ENCODE data around the gene BORCS6.

BORCS6 gene

DNA sequence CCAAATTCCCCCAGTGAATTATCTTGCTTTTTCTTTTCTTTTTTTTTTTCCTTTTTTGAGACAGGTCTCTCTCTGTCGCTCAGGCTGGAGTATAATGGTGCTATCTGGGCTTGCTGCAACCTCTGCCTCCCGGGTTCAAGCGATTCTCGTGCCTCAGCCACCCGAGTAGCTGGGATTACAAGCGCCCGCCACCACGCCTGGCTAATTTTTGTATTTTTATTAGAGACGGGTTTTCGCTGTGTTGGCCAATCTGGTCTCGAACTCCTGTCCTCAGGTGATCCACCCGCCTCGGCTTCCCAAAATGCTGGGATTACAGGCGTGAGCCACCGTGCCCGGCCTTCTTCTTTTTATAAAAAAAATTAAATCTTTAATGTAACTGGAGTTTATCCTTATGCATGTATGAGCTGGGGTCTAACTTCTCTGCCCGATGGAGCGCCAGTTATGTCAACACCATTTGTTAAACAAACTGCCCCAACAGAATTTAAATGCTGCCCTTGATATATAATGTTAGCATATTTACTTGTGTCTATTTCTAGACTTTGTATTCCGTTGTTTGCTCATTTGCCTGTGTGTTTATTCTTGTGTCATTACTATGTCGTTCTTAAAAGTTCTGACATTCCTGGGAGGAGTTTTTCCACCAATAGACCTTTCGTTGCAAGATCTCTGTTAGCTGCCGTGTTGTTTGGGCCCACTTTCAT is 20.9 kb upstream of the BORCS6 start:
- no peak for DNase-seq

DNA sequence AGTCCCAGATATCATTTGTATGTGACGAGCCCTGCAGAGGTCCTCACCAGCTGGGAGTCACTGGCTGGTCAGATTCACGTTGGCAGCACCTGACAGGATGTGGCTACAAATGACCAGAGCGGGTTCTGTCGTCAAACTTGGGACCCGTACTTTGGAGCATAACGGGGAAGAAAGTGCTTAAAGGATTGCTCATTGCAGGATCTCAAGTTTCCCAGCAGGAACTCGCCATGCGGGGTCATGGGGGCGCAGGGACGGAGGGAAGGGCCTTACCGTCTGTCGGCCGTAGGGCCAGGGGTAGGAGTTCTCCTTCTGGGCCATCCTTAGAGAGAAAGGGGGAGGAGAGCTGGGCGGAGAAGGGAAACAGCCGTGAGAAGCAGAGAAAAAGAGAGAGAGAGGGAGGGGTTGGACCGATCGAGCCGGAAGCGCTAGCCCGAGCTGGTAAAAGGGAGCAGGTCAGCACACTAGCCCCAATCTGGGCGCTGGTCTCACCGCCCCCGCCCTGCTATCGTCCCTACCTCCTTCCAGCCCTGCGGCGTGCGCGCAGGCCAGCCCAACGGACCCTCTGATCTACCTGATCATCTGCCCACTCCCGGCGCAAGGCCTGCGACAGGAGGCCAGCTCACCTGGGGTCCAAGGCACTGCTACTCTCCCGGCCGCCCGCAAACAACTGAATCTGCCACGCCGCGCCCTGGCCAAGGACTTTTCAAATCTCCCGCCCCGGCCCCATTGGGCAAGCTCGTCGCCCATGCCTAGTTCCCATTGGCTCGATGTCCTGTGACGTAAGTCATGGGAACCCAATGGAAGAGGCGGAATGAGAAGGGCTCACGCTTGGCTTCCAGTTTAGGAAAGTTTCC is 20.2 kb upstream of the BORCS6 start, which contains the start of gene AURKB:
AURKB (minus strand) TSS at position 669 of the 854 bp plus-strand sequence; CDS start at position 318, 351 bp downstream.
- DNase-seq = peak; percentile 93 to 94

DNA sequence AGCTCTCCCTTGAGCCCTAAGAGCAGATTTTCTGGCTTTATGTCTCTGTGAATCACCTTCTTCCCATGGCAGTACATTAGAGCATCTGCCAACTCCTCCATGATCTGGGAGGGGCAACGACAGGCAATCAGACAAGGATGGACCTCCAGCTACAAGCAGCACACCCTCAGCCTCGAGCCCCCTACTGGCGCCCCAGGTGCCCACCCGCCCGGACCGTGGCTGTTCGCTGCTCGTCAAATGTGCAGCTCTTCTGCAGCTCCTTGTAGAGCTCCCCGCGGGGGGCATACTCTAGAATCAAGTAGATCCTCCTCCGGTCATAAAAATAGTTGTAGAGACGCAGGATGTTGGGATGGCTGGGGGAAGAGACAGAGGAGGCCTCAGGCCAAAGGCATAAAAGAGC is 16.6 kb upstream of the BORCS6 start:
- no peak for DNase-seq

DNA sequence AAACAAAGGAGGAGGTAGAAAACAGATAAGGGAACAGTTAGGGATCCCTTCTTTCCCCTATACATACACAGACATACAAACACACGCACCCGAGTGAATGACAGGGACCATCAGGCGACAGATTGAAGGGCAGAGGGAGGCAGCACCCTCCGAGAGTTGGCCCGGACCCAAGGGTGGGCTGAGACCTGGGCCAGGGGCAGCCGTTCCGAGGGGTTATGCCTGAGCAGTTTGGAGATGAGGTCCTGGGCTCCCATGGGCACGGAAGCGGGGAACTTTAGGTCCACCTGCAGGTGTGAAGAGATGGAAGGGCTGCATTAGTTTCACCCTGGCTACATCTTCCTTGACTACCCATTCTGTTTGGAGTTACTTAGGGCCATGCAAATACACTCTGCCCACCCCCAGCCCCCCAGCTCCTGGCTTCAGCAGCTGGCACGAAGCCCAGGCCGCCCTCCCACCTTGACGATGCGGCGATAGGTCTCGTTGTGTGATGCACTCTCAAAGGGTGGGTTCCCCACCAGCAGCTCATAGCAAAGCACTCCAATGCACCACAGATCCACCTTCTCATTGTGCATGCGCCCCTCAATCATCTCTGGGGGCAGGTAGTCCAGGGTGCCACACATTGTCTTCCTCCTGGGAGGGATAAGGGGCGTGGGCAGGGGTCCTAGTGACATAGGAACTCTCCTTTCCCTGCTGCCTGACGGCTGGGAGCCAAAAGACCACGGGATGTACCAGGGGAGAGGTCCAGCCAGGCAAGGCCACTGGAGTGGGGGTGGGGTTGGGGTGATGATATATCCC is 15.0 kb upstream of the BORCS6 start:
- DNase-seq = no peak

DNA sequence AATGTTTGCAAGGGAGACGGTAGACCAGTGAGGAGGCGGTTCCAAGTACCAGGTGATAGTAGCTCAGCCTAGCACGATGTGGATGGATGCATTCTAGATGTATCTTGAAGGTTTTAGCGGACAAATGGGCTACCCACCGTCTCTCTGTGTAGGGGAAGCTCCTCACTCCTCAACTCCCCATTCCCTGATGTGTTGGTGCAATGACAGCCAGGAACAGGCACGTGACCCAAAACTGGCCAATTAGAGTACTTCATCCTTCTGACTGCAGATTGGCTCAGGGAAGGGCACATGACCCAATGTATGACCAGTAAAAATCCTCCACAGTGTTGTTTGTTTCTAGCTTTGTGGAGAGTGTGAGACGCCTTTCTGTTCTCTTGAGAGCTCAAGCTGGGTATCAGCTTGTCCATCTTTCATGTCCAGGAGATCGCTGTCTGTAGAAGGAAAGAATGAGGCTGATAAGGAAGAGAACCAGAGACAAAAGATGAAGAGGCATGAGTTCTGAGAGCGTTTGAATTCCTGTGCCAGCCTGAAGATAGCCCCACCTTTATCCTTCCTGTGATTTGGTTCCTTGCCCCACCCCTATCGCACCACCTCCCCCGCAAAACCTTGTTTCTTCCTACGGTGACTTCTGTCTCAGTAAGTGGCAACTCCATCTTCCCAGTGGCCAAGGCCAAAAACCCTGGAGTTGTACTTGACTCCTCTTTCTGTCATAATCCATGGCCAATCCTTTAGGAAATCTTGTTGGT is 2.3 kb upstream of the BORCS6 start:
- DNase-seq = peak; percentile 71 to 76

DNA sequence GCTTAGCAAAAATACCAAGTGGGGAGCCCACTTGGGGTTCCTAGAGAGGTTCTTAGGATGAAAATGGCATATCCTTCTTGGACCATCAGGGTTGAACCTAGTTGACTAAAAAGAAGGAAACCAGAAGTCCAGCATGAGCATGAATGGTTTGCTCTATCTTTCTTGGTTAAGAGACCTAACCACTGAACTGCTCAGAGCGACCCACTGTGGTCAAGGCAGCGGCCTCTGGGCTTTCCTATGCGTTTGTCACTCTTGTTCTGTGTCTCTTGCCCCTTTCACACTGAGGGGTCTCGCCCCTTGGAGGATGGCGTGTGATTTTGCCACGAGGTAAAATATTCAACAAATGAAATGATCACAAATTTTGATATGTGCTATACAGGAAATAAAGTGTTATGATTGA is 526 bp upstream of the BORCS6 start:
- no peak for DNase-seq

DNA sequence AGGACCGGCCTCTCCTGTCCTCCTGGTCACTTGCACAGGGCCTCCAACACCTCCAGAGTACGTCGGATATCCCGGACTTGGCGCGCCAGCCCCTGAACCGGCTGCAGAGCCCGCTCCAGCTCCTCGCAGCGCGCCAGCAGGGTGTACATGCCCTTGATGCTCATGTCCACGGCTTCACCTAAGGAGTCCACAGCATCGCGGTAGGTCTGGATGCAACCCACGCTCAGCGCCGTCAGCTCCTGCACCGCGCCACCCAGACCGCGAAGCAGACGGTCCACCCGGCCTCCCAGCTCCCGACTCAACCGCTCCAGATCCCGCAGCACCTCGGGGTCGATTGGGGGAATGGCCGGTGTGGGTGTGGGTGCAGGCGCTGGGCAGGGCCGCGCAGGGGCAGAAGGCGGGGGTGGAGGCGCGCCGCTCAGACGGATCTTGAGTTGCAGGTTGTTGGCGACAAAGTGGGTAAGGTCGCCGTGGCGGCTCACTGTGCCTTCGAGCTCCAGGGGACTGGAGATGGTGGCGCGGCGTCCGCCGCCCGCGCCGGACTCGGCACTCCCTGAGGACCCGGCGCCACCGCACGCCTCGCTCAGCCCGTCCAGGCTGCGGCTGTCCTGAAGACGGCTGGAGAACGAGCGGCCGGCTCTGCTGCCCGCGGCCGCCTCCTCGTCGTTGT is 804 bp downstream of the BORCS6 start:
- DNase-seq = peak in 1 of 2 experiments; percentile 53

DNA sequence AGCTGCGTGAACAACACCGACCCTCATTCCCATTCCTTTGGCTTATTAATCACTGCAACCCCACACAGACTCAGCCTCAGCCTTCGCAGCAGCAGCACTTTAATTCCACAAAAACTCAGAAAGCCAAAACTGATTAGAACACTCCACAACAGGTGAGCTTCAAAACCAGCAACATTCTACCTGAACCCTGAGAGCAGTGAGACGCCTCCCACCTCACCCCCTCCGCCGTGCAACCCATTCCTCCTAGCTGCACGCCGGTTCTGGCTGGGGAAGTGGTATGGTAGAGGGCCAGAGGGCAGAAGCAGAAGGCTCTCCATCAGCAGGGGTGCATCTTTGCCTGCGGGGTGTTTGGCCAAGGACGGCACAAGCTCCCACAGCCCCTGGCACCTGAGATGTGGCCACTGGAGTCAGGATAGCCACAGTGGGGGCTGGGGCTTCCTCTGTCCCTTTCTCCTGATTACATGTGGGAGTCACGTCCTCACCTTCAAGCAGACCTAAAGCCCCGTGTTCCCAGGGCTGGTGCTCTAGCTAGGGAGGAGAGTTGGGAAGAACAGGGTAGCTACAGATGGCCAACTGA is 1.6 kb downstream of the BORCS6 start:
- no peak for DNase-seq

DNA sequence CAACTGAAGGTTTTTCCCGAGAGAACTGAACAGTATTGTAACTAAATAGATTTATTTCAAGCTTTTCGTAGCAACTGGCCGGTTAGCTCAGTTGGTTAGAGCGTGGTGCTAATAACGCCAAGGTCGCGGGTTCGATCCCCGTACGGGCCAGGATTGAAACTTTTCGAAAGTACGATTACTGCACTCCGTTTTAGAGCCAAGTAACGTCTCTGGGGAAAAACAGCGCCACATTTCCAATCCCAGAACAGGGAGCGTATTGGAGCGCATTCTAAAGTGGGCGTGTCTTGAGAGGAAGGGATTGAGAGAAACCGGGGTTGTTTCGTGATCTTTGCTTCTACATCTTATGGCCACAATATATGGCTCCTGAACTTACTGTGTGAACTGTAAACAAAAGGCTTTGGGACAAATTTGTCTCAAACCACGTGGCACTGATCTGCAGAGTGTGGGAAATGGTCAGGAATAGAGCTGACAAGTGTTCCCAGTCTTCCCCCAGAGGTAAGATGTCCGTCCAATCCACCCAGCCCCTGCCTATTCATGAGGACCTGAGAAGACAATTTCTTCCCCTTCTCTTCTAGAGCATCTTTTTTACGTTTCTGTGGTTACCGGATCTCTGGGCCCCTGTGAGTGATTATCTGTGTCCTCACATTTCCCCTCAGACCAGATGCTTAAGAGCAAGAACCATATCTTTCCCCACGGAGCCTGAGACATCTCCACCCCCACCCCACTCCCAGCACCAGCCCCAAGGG is 2.3 kb downstream of the BORCS6 start:
- DNase-seq = peak; percentile 96 to 98

DNA sequence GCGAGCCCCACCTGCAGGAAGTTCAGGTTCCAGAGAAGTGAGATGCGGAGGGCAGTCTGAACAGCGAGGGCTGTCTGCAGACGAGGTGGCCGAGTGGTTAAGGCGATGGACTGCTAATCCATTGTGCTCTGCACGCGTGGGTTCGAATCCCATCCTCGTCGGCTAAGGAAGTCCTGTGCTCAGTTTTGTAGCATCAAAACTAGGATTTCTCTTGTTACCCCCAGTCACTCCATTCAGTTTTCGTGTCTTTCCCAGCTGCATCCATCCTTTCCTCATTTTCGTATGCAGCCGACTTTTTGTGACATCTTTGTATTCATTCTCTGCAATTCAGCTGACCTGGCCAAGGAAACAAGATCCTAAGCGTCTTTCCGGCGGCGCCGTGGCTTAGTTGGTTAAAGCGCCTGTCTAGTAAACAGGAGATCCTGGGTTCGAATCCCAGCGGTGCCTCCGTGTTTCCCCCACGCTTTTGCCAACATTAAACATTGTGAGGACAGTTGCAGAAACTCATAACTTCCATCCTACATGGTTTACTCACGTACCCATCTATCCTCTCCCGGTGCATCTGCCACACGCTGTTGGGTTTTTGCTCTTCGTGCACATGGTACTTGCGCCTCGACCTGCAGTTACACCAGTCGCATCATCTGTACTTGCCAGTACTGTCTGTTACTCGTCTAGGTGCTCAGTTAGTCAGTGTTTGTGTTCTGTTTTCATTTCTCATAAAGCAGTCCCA is 3.0 kb downstream of the BORCS6 start:
- peak; percentile 99 to 100 for DNase-seq

DNA sequence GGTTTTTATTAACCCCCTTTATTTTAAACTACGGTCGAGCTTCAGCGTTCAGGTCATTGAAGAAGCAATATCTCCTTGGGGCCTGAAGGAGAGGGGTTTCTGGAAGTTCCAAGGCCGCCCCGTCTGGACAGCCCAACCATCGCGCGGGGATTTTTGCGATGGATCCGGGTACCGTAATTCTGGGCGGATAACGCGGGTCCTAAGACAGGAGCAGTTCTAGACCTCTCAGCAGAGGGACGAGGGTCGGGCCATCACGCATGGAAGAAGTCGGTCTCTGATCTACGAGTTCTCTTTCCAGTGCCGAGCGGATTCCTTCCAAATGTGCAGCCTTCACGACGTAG is 3.6 kb downstream of the BORCS6 start:
- no peak for DNase-seq

DNA sequence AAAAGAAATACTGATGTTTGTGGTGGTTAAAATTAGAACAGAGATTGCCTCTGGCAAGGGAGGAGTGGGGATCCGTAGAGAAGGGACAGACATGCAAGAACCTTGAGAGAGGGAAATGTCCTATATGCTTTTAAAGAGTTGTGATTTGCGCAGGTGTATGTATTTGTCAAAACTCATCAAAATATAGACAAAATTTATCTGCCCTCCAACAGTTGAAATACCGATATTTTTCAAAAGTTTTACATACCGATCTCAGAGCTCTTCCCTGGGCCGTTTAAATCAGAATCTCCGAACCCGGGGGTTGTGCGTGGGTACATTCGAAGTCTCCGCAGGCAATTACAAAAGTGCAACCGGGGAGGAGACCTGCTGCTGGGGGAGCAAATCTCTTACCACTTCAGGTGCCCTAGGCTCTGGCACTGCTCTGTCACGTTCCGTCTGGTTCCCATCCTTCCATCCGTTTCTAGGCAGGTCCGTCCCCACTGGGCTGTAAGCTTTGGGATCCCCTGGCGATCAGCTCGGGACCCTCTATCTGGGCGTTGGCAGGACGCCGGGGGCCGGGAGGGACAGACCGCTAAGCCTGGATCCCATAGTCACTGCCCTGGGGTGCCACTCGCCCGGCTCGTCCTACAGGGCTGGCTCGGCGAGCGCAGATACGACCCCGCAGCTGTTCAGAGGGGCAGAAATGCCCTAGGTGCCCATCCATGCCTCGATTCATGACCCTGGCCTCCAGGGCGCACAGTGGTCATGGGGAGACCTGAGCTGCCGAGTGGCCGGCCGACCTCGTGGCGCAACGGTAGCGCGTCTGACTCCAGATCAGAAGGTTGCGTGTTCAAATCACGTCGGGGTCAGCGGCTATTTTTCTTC is 4.2 kb downstream of the BORCS6 start:
- DNase-seq = peak; percentile 98 to 99

DNA sequence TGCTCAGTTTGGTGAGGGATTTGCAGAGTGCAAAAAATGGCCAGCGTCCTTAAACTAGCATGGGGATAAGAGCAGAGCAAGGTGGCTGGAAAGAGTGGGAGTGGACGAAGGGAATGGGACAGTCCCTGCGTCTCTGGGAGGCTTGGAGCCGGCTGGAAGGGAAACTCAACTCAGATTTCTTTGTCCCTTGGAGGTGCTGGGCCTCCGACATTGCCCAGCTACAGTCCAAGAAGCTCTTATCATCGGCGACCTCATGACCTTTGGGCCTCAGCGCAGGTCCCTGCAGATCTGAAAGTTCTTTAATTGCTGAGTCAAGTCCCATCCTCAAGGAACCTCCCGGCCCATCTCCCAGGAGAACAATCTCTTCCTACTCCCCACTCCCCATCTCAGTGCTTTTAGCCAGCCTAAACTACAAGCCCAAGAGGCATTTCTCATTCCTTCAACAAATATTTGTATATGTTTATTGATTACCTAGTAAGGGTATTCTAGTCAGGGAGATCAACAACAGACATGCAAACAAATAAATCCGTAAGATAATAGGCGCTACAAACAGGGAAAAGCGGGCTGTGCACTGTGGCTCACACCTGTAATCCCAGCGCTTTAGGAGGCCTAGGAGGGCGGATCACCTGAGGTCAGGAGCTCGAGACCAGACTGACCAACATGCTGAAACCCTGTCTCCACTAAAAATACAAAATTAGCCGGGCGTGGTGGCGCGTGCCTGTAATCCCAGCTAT is 12.8 kb downstream of the BORCS6 start:
- no peak for DNase-seq

DNA sequence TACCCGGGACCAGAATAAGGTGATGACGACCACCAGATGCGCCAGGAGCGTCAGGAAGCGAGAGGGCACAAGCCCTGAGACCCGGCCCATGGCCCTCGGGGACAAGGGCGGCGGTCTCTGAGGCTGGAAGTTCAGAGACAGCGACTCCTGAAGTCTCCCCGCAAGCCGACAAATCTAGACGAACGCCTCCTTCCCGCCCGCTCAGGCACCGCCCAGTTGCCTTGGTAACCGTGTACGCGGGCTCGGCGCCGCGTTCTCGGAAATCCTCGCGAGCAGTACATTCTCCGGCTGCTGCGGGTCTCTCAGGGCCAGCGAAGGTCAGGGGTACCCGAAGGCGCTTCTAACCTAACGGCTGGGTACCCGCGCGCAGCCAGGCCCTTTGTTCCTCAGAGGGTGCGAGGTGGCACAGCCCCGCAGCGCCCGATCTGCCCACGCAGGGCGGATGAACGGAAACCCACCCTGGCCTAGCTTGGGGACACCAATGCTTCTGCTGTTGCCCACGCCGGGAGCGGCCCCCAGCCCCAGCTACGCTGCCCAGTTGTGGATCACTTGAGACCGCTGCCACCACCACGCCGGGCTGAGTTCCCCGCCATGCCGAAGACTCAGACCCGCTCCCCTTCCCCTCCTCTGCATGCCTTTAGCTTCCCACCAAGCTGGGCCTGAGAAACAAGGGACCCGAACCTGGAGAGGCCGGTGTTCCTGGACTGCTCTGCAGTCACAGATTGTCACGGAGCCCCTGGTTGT is 13.6 kb downstream of the BORCS6 start, which contains the start of gene TMEM107:
TMEM107 (minus strand) TSS at position 184 of the 744 bp plus-strand sequence; CDS start at position 90, 94 bp downstream.
- peak; percentile 89 to 93 for DNase-seq

DNA sequence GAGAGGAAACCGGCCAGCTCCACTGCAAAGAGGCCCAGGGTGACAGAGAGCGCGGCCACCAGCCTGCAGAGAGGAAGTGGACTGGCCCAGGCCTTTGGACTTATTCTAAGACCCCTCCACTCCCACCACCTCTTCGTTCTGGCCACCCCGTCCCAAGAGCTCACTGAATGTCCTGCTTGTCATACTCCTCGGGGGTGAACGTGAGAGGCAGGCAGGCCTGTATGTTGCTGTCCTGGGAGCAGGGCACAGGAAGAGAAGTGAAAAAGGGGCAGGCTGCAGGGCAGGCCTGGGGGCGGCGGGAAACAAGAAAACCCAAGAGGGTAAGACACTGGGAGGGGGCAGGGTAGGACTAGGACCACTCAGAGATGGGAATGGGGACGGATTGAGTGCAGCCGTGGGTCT is 14.2 kb downstream of the BORCS6 start:
- DNase-seq = no peak

DNA sequence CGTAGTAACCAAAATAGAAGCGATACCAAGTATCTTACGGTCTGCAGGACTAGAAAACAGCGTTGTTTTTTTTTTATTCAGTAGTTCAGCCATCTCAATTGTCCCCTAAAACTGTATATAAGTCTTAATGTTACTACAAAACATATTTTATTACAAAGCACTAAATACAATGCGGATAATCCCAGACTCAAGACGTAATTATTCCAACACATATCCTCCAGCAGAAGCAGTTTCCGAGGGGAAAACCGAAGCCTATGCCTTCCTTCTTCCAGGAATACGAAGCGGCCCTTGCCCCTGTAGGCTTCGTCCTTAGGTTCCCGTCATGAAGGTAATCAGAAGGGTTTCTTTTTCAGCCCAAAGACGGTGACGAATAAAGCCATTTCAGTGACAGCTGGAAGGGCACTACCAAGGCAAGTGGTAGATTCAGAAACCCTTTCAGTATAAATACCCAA is 16.1 kb downstream of the BORCS6 start:
- DNase-seq = no peak

Measured in activated T-cell treated with anti-CD3 and anti-CD28 coated beads, Interleukin-2, amount 50 U/mL, for 48 hours (primary cell).